Measurements from ENCODE around the gene TEKT1. TPM values are rescaled to one million over a fixed set of nuclear protein-coding genes. Genes with fewer than 3 reads are reported as not detected.
"Not testable (repeated sequence)": the region's sequence is repeated elsewhere in the genome, so short reads cannot be mapped to it uniquely, and the experiment has no call there.

The TEKT1 gene
- polyA plus RNA-seq, 1 donor: 0.62 TPM

DNA sequence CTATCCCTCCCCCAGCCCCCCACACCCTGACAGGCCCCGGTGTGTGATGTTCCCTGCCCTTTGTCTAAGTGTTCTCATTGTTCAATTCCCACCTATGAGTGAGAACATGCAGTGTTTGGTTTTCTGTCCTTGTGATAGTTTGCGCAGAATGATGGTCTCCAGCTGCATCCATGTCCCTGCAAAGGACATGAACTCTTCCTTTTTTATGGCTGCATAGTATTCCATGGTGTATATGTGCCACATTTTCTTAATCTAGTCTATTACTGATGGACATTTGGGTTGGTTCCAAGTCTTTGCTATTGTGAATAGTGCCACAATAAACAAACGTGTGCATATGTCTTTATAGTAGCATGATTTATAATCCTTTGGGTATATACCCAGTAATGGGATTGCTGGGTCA lies 15.2 kb downstream of the TEKT1 start:
- DNase-seq: not testable (repeated sequence)

DNA sequence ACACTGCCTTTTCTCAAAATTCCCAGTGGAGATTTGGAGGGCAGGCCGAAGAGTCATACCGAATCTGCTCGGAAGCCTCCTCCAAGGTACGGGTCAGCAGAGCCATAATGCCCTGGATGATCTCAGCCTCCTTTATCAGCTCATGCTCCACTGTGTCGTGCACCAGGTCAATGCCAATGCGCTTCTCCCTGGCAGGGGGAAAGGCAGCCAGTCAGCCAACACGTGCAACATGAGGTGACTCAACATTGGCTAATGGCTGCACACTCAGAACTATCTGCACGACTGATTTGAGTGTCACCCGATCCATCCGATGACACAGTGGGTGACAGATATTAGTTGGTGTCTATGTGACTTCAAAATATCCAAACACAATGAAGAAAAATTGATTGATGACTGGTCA lies 15.8 kb downstream of the TEKT1 start:
- no peak for DNase-seq

- DNase-seq: no peak
Observed at GRCh38 chr17:6812295-6812694, 19.2 kb downstream of the TEKT1 start.

DNA sequence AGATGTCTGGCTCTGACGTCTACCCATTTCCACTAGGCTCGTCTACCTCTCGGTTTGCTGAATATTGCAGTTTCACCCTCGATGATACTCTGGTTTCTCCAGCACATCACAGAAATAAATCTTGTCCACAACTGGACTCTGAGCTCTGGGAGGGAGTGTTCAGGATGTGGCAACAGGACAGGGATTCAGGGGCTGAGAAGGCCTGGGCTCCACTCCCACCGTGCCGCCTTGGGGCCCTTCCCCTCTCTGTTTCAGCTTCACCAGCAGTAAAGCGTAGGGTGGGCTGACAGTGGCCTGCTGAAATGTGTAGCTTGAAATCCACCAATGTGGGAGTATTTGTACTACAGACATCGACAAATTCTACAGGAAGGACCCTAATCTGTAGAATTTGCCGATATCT lies 20.0 kb downstream of the TEKT1 start:
- DNase-seq: no peak

GRCh38 chr17:6800422-6801027 lies 31.0 kb downstream of the TEKT1 start:
- no peak for DNase-seq

- DNase-seq: no peak
Observed at GRCh38 chr17:6799738-6800137, 31.8 kb downstream of the TEKT1 start.

DNA sequence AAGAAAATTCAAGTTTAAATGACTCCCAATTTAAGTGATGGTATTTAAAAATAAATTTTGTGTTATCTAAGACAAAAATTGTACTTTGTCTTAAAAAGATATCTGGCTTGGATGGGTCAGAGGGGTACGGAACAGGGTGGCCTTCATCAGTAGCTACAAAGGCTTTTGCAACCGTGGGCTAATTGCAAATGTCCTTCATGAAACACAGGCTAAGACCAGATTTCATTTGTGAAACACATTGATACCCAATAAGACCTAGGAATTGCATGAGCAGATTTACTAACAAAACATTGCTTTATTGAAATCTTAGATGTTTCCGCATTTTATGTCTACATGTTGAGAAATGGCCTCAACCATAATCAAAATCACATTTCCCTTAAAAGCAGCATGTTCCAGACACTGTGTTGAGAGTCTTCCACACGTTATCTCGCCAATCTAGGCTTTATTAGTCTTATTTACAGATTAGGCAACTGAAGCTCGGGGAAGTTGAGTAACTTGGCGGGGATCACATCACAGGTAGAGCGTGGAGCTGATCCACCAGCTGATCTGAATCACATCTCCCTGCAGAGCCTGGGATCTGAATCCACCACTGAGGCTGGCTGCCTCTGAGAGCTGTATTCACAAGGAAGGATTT lies 33.7 kb downstream of the TEKT1 start:
- no peak for DNase-seq

- DNase-seq: no peak
Observed at GRCh38 chr17:6796887-6797490, 34.5 kb downstream of the TEKT1 start.

DNA sequence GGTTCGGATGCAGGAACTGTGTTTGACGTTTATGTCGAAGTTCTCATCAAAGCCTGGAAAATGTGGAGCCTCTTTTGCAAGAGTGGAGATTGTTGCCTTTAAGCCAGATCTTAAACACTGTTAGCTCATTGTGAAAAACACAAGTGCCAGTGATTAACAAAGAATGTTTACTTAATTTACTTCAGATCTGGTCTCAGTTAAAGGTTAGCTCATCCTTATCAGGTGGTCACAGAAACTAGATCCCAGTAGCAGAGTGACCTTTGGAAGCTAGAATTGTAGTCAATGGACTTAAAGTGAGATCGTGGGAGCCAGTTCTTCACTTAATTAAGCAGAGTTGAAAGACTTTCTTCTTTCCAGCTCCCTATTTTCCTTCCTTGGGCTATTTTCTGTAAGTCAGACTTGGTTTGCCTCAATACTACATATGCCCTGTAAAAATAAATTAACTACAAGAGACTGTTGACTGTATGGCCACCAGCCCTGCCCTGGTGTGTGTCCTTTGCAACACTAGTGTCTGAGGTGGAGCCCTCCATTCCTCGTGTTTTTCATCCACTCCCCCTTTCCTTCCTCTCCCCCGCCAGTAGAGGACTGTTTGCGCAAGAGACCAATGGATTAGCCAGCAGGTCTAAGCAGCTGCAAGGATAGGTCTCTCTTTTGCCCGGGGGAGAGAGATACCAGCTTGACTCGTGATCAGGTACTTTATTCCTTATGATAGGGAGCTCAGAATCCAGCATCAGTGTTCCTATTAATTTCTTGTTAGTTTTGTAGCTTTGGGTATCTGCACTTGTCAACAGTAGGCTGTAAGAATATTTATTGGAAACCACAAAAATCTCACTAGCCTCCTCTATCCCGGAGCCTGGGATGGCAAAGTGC lies 35.3 kb downstream of the TEKT1 start:
- no peak for DNase-seq

DNA sequence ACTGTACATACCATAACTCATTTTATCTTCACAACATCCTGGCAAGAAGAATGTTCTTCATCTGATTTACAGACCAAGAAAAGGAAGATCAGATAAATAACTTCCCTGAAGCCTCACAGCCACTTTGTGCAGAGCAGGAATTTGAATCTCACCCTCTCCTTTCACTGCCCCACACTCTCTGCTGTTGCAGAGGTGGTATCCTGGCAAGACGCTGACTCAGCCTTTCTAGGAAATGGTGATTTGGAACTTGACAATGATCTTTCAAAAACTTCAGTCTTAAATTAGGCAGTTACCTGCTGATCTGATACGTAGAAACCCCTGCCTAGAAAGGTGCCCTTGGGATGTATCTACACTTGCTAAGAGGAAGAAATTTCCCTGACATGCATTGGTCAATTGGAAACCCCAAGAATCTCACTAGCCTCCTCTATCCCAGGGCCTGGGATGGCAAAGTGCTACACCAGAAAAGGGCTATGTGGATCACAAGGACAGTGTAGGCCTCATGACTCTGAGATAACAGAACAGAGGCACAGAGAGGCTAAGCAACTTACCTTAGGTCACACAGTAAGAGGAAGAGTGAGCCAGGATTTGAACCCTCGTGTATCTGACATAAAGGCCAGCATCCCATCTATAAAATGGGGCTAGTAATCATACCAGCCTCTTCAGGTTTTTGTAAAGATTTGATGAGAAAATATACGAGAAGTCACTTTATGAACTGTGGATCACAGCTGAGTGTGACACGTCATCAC lies 37.6 kb downstream of the TEKT1 start:
- no peak for DNase-seq

GRCh38 chr17:6789146-6789545 lies 42.4 kb downstream of the TEKT1 start:
- no peak for DNase-seq

GRCh38 chr17:6787081-6787693 lies 44.3 kb downstream of the TEKT1 start:
- DNase-seq: no peak

DNA sequence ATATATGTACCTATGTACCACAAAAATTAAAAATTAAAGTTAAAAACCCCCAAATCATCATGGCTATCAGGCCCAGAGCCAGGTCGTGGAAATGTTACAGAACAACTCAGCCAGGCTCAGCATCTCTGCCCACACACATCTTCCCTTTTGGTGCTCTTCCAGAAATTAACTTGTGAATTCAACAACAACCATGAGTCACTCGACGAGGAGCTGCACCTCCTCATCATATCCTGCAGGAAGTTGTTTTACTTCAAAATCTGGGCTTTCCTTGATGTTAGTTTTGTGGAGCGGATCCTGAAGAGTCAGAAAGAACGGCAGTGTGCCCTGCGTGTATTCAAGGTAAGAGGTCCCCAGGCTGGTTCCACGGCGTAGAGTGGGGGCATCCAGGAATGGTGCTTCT lies 44.9 kb downstream of the TEKT1 start:
- DNase-seq: no peak

DNA sequence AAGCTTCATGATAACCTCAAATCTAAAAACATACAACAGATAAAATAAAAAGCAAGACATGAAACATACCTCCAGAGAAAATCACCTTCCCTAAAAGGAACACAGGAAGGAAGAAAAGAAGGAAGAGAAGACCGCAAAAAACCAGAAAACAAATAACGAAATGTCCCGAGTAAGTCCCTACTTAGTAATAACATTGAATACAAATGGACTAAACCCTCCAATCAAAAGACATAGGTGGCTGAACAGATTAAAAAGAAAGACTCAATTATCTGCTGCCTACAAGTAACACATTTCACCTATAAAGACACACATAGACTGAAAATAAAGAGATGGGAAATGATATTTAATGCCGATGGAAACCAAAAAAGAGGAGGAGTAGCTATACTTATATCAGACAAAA lies 49.3 kb downstream of the TEKT1 start:
- DNase-seq: no peak

DNA sequence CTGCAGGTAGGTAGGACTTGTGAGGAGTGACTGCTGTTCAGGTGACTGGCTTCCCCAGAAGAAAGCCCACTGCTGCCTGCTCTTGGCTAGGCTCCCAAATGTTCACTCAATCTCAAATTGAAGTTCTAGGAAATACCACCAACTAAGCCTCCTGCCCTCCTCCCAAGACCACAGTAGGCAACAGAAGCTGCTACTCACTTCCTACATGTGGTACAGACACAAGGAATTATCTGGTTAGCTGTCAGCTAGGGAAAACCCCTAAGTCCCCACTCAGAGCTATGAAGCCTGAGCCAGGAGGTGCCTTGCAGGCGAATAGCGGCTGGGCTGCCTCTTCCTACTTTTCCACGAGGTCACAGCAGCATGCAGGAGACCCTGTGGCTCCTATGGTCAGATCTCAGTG lies 50.6 kb downstream of the TEKT1 start:
- no peak for DNase-seq

DNA sequence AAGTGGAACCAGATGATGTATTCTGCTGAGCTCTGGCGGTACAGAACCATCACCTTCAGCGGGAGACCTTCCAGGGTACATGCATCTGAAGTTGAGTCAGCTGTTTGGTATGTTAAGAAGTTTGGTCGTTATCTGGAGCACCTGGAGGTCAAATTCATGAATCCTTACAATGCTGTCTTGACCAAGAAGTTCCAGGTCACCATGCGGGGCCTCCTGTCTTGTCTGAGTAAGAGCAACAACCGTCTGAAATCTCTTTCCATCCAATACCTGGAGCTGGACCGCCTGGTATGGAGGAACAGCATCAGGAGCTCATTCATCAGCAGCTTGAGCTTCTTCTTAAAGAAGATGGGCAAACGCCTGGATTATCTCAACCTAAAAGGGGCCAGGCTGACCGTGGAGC lies 51.5 kb downstream of the TEKT1 start:
- no peak for DNase-seq

DNA sequence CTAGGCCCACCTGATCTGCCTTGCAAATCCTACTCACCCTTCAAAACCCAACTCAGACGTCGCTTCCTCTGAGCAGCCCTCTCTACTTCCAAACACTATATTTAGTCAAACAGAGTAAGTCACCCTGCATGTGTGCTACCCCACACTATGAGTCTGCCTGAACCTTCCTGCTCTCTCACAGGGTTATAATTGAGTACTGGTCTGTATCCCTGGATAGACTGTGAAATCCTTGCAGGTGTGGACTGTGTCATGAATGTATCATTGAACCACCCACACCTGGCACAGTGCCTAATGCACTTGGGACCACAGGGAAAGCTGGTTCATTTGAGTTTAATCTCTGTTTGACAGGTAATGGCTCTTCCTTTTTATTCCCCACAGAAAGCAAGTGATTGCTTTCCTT lies 52.1 kb downstream of the TEKT1 start:
- no peak for DNase-seq

GRCh38 chr17:6775871-6776405 lies 55.6 kb downstream of the TEKT1 start, which contains the start of gene FBXO39:
TSS of gene FBXO39 (plus strand) at chr17:6776215. CDS start at chr17:6779869, 3,654 bp downstream.
- no peak for DNase-seq

GRCh38 chr17:6774906-6775305 lies 56.6 kb downstream of the TEKT1 start:
- DNase-seq: not testable (repeated sequence)

- DNase-seq: no peak
Observed at GRCh38 chr17:6772016-6772415, 59.5 kb downstream of the TEKT1 start.

- no peak for DNase-seq
Observed at GRCh38 chr17:6768447-6768846, 63.1 kb downstream of the TEKT1 start.
